ENCODE results near the gene PPP4C.

Gene PPP4C

DNA sequence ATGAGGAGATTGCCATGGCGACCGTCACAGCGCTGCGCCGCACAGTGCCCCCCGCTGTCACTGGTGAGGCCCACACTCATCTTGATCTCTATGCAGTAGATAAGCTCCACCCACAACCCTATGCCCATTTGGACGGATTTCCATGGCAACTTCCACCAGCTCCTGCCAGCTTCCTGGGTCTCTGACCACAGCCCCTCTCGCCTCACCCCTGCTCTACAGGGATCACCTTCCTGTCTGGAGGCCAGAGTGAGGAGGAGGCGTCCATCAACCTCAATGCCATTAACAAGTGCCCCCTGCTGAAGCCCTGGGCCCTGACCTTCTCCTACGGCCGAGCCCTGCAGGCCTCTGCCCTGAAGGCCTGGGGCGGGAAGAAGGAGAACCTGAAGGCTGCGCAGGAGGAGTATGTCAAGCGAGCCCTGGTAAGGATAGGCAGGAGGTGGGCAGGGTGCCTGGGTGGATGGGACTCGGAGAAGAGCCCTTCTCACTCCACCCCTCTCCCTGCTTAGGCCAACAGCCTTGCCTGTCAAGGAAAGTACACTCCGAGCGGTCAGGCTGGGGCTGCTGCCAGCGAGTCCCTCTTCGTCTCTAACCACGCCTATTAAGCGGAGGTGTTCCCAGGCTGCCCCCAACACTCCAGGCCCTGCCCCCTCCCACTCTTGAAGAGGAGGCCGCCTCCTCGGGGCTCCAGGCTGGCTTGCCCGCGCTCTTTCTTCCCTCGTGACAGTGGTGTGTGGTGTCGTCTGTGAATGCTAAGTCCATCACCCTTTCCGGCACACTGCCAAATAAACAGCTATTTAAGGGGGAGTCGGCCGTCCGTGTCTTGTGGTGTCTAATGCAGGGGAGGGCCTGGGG lies 6.0 kb upstream of the PPP4C start:
- TF ChIP-seq, protein P1, sequence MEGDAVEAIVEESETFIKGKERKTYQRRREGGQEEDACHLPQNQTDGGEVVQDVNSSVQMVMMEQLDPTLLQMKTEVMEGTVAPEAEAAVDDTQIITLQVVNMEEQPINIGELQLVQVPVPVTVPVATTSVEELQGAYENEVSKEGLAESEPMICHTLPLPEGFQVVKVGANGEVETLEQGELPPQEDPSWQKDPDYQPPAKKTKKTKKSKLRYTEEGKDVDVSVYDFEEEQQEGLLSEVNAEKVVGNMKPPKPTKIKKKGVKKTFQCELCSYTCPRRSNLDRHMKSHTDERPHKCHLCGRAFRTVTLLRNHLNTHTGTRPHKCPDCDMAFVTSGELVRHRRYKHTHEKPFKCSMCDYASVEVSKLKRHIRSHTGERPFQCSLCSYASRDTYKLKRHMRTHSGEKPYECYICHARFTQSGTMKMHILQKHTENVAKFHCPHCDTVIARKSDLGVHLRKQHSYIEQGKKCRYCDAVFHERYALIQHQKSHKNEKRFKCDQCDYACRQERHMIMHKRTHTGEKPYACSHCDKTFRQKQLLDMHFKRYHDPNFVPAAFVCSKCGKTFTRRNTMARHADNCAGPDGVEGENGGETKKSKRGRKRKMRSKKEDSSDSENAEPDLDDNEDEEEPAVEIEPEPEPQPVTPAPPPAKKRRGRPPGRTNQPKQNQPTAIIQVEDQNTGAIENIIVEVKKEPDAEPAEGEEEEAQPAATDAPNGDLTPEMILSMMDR (conservative IDR thresholded peaks at IDR 0.05; ENCODE audit: low read depth, low read length): no peak
- H3K4me3 ChIP-seq (ENCODE audit: low read length): peak overlapping the region; percentile 21
- no peak for DNase-seq (ENCODE audit: low read depth)

DNA sequence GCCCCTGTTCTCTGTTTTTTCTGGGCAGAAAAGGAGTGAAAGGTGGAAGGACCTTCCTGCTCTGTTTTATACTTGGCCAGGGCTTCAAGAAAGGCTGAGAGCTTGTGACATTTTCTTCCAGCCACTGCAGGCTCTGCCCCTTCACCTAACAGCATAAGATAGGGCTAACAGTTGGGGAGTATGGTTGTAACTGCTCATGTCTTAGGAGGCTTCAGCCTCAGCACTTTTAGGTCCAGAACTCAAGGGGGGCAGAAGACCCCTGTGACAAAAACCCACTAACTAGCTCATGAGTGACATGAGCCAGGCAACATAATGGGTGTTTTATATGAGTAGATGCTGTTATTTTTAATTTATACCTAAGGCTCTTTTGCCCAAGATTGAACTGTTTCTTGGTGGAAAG lies 5.3 kb upstream of the PPP4C start:
- TF ChIP-seq, protein P1 (conservative IDR thresholded peaks at IDR 0.05; ENCODE audit: low read depth, low read length): no peak
- DNase-seq (ENCODE audit: low read depth): no peak
- peak overlapping the region; percentile 21 for H3K4me3 ChIP-seq (ENCODE audit: low read length)

DNA sequence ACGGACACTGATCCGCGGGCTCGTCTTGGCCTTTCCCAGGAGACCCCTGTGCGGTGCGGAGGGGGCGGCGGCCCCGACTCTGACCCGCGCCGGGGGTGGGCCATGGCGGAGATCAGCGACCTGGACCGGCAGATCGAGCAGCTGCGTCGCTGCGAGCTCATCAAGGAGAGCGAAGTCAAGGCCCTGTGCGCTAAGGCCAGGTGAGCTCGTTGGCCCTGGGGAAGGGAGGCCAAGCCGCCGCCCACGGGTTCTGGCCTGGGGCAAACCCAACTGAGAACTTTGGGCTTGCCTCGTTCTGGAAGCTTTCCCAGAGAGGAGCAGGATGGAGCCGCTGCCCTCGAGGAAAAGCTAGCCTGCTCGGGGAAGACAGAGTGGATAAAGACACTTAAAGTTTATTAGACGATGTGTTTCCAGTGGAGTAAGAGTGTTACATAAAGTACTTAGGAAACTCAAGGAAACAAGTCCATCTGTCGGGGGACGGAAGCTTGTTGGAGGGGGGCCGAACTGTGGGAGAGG lies 540 bp downstream of the PPP4C start:
- H3K4me3 ChIP-seq (ENCODE audit: low read length): peak overlapping the region; percentile 94
- TF ChIP-seq, protein P1 (conservative IDR thresholded peaks at IDR 0.05; ENCODE audit: low read depth, low read length): no peak
- DNase-seq (ENCODE audit: low read depth): no peak

DNA sequence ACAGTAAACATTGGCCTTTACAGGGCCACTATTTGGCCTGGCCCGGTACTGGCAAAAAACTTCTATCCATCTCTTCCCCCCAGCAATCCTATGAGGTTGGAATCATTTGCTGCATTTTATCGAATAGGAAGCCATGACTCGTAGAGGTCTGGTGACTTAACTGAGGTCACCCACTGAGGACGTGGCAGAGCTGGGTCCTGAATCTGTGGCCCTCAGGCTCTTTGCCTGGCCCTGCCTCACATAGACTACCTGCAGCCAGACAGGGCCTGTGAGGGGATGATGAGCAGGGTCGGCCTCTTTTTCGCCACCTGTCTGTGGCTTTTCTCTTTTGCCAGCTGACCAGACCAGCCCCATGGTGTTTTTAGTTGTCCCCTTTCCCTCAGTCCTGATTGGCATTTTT lies 1.9 kb downstream of the PPP4C start:
- DNase-seq (ENCODE audit: low read depth): no peak
- H3K4me3 ChIP-seq (ENCODE audit: low read length): no peak overlapping the region
- TF ChIP-seq, protein P1 (conservative IDR thresholded peaks at IDR 0.05; ENCODE audit: low read depth, low read length): no peak

DNA sequence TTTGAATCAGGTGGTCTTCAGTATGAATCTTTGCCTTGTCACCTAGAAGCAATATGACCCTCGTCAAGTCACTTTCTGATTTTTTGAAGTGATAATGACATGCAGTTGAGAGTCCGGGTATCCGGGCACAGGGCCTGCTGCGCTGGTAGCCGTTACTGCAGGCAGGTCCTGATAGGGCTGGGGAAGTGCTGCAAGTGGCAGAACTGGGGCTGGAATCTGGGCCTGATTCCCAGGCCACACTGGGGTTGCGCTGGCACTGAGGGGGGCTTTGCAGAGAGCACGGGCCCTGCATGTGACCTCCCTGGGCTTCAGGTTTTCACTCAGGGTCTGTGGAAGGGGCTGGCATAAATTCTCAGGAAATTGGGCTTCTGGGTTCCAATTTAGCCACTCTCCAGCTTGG lies 3.0 kb downstream of the PPP4C start:
- TF ChIP-seq, protein P1 (conservative IDR thresholded peaks at IDR 0.05; ENCODE audit: low read depth, low read length): no peak
- no peak for DNase-seq (ENCODE audit: low read depth)
- H3K4me3 ChIP-seq (ENCODE audit: low read length): no peak overlapping the region

DNA sequence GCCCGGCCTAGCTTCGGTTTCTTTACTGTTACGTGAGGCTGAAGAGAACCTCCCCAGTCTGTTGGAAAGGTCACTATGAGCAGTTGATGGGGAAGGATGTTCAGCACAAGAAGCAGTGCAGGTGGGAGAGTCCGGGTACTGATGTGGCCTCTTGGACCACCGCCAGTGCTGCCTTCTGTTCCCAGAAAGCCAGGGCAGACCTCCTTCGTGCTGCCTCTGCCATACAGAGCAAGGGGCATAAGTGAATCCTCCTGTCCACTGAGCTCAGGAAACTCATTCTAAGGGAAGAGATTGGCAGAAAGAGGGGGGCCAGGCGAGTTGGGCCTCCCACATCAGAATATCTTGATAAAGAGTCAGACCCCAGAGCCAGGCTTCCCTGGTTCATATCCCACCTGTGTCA lies 3.7 kb downstream of the PPP4C start:
- TF ChIP-seq, protein P1 (conservative IDR thresholded peaks at IDR 0.05; ENCODE audit: low read depth, low read length): no peak
- no peak overlapping the region for H3K4me3 ChIP-seq (ENCODE audit: low read length)
- no peak for DNase-seq (ENCODE audit: low read depth)

DNA sequence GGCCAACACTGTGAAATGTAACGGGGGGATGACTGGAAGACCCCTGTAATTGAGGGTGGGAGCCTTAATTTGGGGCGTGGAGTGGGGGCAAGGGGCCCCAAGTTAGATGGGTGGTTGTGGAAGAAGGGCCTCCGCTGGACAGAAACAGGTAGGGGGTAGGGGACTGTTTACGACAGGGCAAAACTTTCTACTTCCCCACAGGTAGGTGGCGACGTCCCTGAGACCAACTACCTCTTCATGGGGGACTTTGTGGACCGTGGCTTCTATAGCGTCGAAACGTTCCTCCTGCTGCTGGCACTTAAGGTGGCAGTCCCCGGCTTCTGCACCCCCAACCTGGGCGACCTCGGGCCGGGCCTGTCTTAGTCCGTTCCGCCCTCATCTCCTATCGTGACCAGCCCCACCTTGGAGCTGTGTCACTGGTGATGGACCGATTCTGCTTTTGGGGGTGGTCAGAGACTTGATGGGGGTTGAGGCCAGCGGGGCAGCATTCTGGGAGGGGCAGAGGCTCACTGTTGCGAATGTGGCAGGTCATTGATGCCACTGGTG lies 6.8 kb downstream of the PPP4C start:
- no peak overlapping the region for H3K4me3 ChIP-seq (ENCODE audit: low read length)
- no peak for DNase-seq (ENCODE audit: low read depth)
- TF ChIP-seq, protein P1 (conservative IDR thresholded peaks at IDR 0.05; ENCODE audit: low read depth, low read length): no peak
